ENCODE data around the gene CFAP77. TPM values are rescaled to one million over a fixed set of nuclear protein-coding genes. Genes with fewer than 3 reads are reported as not detected.
A peak's percentile ranks its signal among the peaks of the same experiment; 100 is the strongest.

The CFAP77 gene
- total RNA-seq, 1 donor from 2014 or later = not detected

- Histone ChIP-seq H3K4me1 (no peaks in the 10 kb centered on the region), H3K27ac (no peak overlapping the region), H3K36me3 (no peaks in the 10 kb centered on the region), H3K4me3 (no peak overlapping the region), H3K9me3 (no peaks in the 10 kb centered on the region), H3K27me3 (no peaks in the 10 kb centered on the region)
- intact Hi-C loops (cut with DNase I) = no loop called here
- DNase-seq (ENCODE audit: extremely low spot score in 2 of 2) = no peak
- TF ChIP-seq POLR2AphosphoS5 (IDR thresholded peaks at IDR 0.05; ENCODE audit: insufficient read depth in 1 of 2, low read depth in 1 of 2) (no peak), CTCF (IDR thresholded peaks at IDR 0.05) (no peak), POLR2A (IDR thresholded peaks at IDR 0.05) (no peak)
Observed at GRCh38 chr9:132447346-132447745, 37.3 kb downstream of the CFAP77 start.

GRCh38 chr9:132447902-132448301, 37.9 kb downstream of the CFAP77 start:
- intact Hi-C loops (cut with DNase I) = no loop called here
- no peaks in the 10 kb centered on the region for H3K4me1 ChIP-seq
- H3K27me3 ChIP-seq = no peaks in the 10 kb centered on the region
- H3K9me3 ChIP-seq = no peaks in the 10 kb centered on the region
- no peak for DNase-seq (ENCODE audit: extremely low spot score in 2 of 2)
- no peaks in the 10 kb centered on the region for H3K36me3 ChIP-seq
- no peak overlapping the region for H3K4me3 ChIP-seq
- TF ChIP-seq CTCF (IDR thresholded peaks at IDR 0.05) (no peak), POLR2AphosphoS5 (IDR thresholded peaks at IDR 0.05; ENCODE audit: insufficient read depth in 1 of 2, low read depth in 1 of 2) (no peak), POLR2A (IDR thresholded peaks at IDR 0.05) (no peak)
- H3K27ac ChIP-seq = no peak overlapping the region

- no peaks in the 10 kb centered on the region for H3K36me3 ChIP-seq
- no peak overlapping the region for H3K27ac ChIP-seq
- H3K4me1 ChIP-seq = no peaks in the 10 kb centered on the region
- intact Hi-C loops (cut with DNase I) = no loop called here
- TF ChIP-seq POLR2A (IDR thresholded peaks at IDR 0.05) = no peak
- TF ChIP-seq POLR2AphosphoS5 (IDR thresholded peaks at IDR 0.05; ENCODE audit: insufficient read depth in 1 of 2, low read depth in 1 of 2) = no peak
- TF ChIP-seq CTCF (IDR thresholded peaks at IDR 0.05) = no peak
- no peaks in the 10 kb centered on the region for H3K27me3 ChIP-seq
- H3K4me3 ChIP-seq = no peak overlapping the region
- DNase-seq (ENCODE audit: extremely low spot score in 2 of 2) = no peak
- H3K9me3 ChIP-seq = no peaks in the 10 kb centered on the region
Observed at GRCh38 chr9:132451276-132451675, 41.3 kb downstream of the CFAP77 start.

GRCh38 chr9:132456241-132456640, 46.2 kb downstream of the CFAP77 start:
- DNase-seq (ENCODE audit: extremely low spot score in 2 of 2) = no peak
- H3K4me1 ChIP-seq = no peaks in the 10 kb centered on the region
- H3K4me3 ChIP-seq = no peak overlapping the region
- intact Hi-C loops (cut with DNase I) = no loop called here
- no peaks in the 10 kb centered on the region for H3K27me3 ChIP-seq
- H3K9me3 ChIP-seq = no peaks in the 10 kb centered on the region
- no peaks in the 10 kb centered on the region for H3K36me3 ChIP-seq
- no peak for TF ChIP-seq POLR2AphosphoS5 (IDR thresholded peaks at IDR 0.05; ENCODE audit: insufficient read depth in 1 of 2, low read depth in 1 of 2)
- no peak for TF ChIP-seq CTCF (IDR thresholded peaks at IDR 0.05)
- TF ChIP-seq POLR2A (IDR thresholded peaks at IDR 0.05) = no peak
- H3K27ac ChIP-seq = no peak overlapping the region

GRCh38 chr9:132457504-132458236, 47.7 kb downstream of the CFAP77 start:
- H3K9me3 ChIP-seq = no peaks in the 10 kb centered on the region
- no peaks in the 10 kb centered on the region for H3K4me1 ChIP-seq
- H3K27ac ChIP-seq = no peak overlapping the region
- H3K27me3 ChIP-seq = no peaks in the 10 kb centered on the region
- no peak for DNase-seq (ENCODE audit: extremely low spot score in 2 of 2)
- TF ChIP-seq POLR2AphosphoS5 (IDR thresholded peaks at IDR 0.05; ENCODE audit: insufficient read depth in 1 of 2, low read depth in 1 of 2) (no peak), CTCF (IDR thresholded peaks at IDR 0.05) (no peak), POLR2A (IDR thresholded peaks at IDR 0.05) (no peak)
- peak overlapping the region in 1 of 2 donors; percentile 30 for H3K4me3 ChIP-seq
- intact Hi-C loops (cut with DNase I) = no loop called here
- no peaks in the 10 kb centered on the region for H3K36me3 ChIP-seq
